Measurements from ENCODE around the gene FERMT3.

FERMT3 gene

DNA sequence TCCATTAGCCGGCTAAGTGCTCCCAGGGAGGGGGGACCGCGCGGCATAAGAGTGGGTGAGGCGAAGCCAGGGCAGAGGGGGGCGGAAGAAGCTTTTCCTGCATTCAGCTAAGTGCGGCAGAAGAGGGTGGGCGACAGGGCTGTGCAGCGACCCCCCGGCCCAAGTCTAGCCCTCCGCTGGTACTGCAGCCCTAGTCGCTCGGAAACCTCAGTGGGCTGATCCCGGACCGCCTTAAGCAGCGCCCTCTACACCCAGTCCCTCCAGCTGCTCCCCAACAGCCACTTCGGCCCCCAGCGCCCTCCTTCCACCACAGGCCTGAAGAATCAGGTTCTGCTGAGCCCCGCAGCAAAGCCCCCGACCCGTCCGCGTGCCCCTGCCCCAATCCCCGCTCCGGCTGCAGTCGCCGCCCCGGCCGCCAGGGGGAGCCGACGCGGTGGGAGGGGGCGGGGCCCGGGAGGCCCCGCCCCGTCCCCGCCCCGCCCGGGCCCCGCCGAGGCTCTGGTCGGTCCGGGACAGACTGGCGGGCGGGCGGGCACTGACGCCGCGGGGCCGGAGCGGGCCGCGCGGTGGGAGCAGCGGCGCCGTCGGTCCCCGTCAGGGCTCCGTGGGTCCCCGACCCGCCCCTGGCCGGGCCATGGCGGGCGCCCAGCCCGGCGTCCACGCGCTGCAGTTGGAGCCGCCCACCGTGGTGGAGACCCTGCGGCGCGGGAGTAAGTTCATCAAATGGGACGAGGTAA, 44.7 kb downstream of the FERMT3 start, which contains the start of gene PLCB3:
Gene PLCB3, plus strand, starts transcription at position 515 of the 737 bp plus-strand sequence. Its CDS starts 120 bp downstream, at position 635.
- DNase-seq: peak; percentile 55

DNA sequence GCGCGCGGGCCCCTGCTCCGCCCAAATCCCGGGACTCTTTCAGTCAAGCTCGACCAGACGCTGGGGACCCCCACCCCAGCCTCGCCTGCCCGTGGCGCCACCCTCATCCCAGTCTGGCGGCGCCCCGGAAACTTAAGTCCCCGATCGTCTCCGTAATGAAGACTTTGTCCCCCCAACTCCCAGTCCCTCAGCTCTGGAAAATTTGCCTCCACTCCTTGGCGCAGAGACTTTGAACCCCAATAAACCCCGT, 45.2 kb downstream of the FERMT3 start:
- DNase-seq: no peak

GRCh38 chr11:64252003-64252872, 45.7 kb downstream of the FERMT3 start:
- DNase-seq: no peak

GRCh38 chr11:64253043-64253442, 46.5 kb downstream of the FERMT3 start:
- DNase-seq: no peak

- DNase-seq: no peak
Observed at GRCh38 chr11:64253481-64253880, 47.0 kb downstream of the FERMT3 start.

GRCh38 chr11:64254326-64254725, 47.8 kb downstream of the FERMT3 start:
- no peak for DNase-seq

GRCh38 chr11:64255135-64256128, 48.9 kb downstream of the FERMT3 start:
- no peak for DNase-seq

- no peak for DNase-seq
Observed at GRCh38 chr11:64256300-64256699, 49.8 kb downstream of the FERMT3 start.

DNA sequence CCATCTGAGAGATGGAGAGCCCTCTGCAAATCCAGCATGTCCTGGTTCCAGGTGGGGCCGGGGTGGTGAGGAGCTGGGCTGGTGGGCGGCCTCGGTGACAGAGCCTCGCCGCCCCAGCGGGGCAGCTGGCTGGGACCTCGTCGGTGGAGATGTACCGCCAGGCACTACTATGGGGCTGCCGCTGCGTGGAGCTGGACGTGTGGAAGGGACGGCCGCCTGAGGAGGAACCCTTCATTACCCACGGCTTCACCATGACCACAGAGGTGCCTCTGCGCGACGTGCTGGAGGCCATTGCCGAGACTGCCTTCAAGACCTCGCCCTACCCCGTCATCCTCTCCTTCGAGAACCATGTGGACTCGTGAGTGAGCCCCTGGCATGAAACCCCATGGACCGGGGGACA, 51.8 kb downstream of the FERMT3 start:
- no peak for DNase-seq

DNA sequence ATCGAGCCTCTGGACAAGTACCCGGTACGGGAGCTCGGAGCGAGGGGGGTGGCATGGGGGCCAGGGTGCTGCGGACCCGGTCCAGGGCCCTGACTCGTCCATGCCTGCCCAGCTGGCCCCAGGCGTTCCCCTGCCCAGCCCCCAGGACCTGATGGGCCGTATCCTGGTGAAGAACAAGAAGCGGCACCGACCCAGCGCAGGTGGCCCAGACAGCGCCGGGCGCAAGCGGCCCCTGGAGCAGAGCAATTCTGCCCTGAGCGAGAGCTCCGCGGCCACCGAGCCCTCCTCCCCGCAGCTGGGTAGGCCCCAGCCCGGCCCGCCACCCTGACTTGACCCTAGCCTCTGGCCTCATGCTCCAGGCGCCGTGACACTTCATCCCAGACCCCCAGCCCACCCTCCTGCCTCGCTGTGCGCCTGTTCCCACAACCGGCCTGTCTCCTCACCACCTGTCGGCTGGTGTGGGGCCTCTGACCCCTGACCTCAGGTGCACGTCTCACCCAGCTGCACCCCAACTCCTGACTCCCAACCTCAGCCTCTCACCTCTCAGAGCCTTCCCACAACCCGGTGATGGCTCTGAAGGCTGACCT, 52.5 kb downstream of the FERMT3 start:
- DNase-seq: no peak

DNA sequence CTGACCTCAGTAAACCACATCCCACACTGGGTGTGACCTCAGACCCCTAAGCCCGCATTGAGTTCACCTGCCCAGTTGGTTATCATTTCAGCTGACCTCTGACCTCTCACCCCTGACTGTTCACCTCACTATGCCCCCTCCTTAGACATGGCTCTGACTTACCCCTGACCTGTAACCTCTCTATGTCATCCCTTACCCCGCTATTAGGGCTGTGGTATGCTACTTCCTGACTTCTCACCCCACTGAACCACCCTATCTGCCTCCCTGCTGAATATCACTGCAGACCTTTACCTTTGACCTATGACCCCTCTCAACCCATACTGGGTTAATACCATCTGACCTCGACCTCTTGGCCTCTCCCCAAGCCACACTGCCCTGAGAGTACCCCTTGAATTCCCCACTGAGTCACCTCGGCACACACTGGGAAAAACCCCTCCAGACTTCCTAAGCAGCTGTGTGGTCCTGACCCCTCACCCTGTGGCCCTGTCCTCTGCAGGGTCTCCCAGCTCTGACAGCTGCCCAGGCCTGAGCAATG, 53.1 kb downstream of the FERMT3 start:
- no peak for DNase-seq

DNA sequence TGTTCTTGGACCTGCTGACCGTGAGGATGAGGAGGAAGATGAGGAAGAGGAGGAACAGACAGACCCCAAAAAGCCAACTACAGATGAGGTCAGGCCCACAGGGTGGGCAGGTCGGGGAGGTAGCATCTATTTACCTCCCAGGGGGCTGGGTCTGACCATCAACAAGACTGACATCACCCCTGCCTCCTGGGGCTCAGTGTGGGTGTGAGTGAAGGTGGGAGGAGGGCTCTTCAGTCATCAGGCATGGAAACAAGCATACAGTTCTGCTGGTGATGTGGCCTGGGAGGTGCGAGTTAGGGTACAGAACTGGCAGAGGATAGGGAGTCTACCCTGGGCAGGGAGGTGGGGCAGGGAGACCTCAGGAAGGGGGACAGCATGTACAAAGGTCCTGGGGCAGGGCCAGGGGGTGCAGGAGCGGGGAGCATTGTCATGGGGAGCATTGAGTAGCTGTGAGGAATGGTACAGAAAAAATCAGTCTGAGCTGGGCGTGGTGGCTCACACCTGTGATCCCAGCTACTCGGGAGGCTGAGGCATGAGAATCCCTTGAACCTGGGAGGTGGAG, 53.7 kb downstream of the FERMT3 start:
- DNase-seq: no peak

- DNase-seq: no peak
Observed at GRCh38 chr11:64261556-64262080, 55.1 kb downstream of the FERMT3 start.

DNA sequence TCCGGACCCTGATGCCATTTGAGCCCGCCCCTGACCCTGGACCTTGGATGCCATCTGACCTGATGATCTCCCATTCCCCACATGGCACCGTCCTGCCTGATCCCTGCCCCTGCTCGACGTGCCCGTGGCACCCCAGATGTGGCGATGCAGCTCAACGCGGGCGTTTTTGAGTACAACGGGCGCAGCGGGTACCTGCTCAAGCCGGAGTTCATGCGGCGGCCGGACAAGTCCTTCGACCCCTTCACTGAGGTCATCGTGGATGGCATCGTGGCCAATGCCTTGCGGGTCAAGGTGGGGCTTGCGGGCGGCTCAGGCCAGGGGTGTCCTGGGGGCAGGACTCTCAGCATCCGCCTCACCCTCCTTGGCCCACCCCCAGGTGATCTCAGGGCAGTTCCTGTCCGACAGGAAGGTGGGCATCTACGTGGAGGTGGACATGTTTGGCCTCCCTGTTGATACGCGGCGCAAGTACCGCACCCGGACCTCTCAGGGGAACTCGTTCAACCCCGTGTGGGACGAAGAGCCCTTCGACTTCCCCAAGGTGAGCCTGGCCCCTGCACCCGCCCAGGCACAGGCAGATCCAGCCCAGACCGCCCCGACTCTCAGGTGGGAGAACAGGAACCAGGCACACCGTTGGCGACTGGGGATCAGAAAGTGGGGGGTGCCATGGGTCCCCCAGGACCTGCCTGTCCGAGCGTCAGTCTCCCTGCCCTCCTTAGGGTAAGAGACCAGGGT, 55.9 kb downstream of the FERMT3 start:
- no peak for DNase-seq

DNA sequence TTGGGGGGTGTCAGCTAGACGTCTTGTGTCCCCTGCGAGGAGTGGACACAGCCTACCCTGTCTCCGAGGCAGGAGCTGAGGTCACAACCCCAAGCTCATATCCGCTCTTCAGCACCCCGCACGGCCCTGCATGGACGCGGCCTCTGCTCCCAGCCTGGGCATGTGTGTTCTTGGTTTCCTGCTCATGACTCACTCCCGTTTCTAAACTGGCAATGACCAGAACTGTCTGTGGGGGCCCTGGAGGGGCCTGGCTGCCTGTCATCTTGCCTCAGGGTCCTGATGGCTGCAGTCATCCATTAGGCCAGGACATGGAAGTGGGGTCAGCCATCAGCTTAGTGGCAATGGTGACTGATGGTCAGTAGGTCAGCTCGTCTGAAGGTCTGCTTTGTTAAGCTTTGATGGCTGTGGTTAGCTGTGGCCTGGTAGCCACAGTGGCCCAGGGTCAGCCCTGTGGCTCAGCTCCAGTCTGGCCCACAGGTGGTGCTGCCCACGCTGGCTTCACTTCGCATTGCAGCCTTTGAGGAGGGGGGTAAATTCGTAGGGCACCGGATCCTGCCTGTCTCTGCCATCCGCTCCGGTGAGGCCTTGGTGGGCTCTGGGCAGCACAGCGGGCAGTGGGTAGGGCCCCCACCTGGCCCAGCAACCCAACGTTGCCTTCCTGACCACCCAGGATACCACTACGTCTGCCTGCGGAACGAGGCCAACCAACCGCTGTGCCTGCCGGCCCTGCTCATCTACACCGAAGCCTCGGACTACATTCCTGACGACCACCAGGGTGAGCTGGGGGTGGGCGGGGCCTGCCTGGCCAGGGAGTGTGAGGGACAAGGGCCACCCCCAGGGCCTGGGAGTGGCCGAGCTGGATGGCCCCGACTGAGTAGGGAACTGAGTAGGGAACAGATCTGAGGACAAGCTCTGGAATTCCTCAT, 56.8 kb downstream of the FERMT3 start:
- DNase-seq: no peak

GRCh38 chr11:64263947-64264317, 57.4 kb downstream of the FERMT3 start:
- no peak for DNase-seq

DNA sequence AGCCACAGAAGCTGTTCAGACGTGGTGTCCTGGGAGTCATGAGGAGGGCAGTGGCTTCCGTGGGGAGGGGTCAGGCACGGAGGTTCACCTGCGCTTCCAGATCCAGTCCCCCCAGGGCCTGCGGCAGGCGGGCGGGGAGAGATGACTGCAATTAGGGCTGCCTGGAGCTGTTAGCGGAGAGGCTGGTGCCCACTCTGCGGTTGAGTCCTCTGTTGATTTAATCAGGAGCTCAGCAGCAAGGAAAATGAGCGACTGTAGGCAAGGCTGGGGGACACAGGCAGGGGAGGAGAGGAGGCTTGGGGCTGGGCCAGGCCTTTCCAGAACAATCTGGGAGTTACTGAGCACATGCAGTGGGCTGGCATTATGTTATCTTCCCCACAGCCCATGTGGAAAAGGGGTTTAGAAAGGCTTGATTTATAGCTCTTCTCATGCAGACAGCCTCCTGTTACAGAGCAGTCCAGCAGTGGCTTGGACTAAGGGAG, 57.9 kb downstream of the FERMT3 start:
- no peak for DNase-seq

- DNase-seq: no peak
Observed at GRCh38 chr11:64265176-64266160, 58.9 kb downstream of the FERMT3 start.

- no peak for DNase-seq
Observed at GRCh38 chr11:64266339-64266738, 59.8 kb downstream of the FERMT3 start.

All from activated CD4-positive, alpha-beta T cell treated with anti-CD3 and anti-CD28 coated beads, Interleukin-2, amount 50 U/mL, for 16 hours (primary cell).